K562 (cell line): ENCODE data around the gene SBNO1. TPM values are rescaled to one million over a fixed set of nuclear protein-coding genes. Genes with fewer than 3 reads are reported as not detected.

ENCODE experiments used
- ATAC-seq: fragments of 200-7000 bp; cut with Tn5 transposase; 3 replicates; pipeline ENCODE4 v1.9.1; 2020; ENCODE audit warnings: moderate library complexity
- BruUV-seq: library from RNA; stranded (reverse); fragments of 400-500 nt; replicated peaks from 2 replicates; lab custom pipeline; 2021; lab: Mats Ljungman, UMichigan
- CTCF ChIA-PET: fragments of 300-600 bp; formaldehyde crosslinking; extraction: SDS; loops from one replicate; lab custom pipeline; 2021; ENCODE audit warnings: low intra/inter-chr PET ratio; lab: Yijun Ruan, JAX
- POLR2A ChIA-PET: fragments of 300-600, 350-650 bp; sonication (Branson Sonifier 250); formaldehyde crosslinking; extraction: SDS; loops from one replicate; lab custom pipeline; 2021; ENCODE audit warnings: antibody characterized with exemption, inconsistent platforms; lab: Yijun Ruan, JAX
- DNase-seq, 4 experiments: peaks; one replicate each; pipeline versions ENCODE4 v3.0.0 to v3.0.0-alpha.2; 2011 to 2018; ENCODE audit warnings: low spot score in 3 of 4, mixed read lengths in 3 of 4; ENCODE audit errors: extremely low read depth in 1 of 4
- FAIRE-seq: peaks from 2 replicates; lab custom pipeline; 2011; peaks lifted over from hg19 to GRCh38; lab: Jason Lieb, UNC
- H2AFZ ChIP-seq: 2 replicates; pipeline ENCODE4 v1.6.0; 2011; ENCODE audit warnings: low read depth, low read length, control low read depth, inconsistent platforms
- H3K27ac ChIP-seq: fragments of 200-600 bp; 3 replicates; pipeline ENCODE4 v1.8.0; 2011; ENCODE audit warnings: low read depth, mild to moderate bottlenecking, control low read depth, inconsistent platforms, low read length, moderate library complexity, mixed read lengths; ENCODE audit errors: extremely low read depth
- H3K27me3 ChIP-seq, 2 experiments: fragments of 300-600 bp in 1 of 2; 2 replicates in 1 of 2; 3 replicates in 1 of 2; pipeline versions ENCODE4 v1.6.0 to v1.8.0; 2011; ENCODE audit warnings: inconsistent platforms in 2 of 2, low read length in 2 of 2, mild to moderate bottlenecking in 1 of 2, mixed read lengths in 1 of 2, moderate library complexity in 1 of 2; ENCODE audit not compliant: control insufficient read depth in 2 of 2, insufficient read depth in 2 of 2
- H3K36me3 ChIP-seq: fragments of 300-600 bp; 3 replicates; pipeline ENCODE4 v1.8.0; 2011; ENCODE audit warnings: mild to moderate bottlenecking, low read length, inconsistent platforms; ENCODE audit not compliant: control insufficient read depth, insufficient read depth
- H3K4me1 ChIP-seq, 2 experiments: fragments of 200-600 bp in 1 of 2; replicated peaks in 1 of 2; 2 replicates in 1 of 2; 3 replicates in 1 of 2; pipeline versions ENCODE4 v1.5.1 to v1.8.0; 2011; ENCODE audit warnings: inconsistent platforms in 2 of 2, low read length in 2 of 2, mild to moderate bottlenecking in 1 of 2, mixed read lengths in 1 of 2, moderate library complexity in 1 of 2; ENCODE audit not compliant: control insufficient read depth in 2 of 2, insufficient read depth in 2 of 2
- H3K4me2 ChIP-seq: 2 replicates; pipeline ENCODE4 v1.6.1; 2011; ENCODE audit warnings: low read length, control low read depth, inconsistent platforms, mixed read lengths; ENCODE audit not compliant: insufficient read depth
- H3K4me3 ChIP-seq: fragments of 200-600 bp; sonication (generic), shearing (Covaris generic); 2 replicates; pipeline ENCODE4 v1.5.1; 2016; ENCODE audit warnings: control low read depth, inconsistent platforms
- H3K79me2 ChIP-seq: fragments of 200-600 bp; 3 replicates; pipeline ENCODE4 v1.8.0; 2011; ENCODE audit warnings: low read length, inconsistent platforms; ENCODE audit not compliant: control insufficient read depth, insufficient read depth
- H3K9ac ChIP-seq, 2 experiments: 2 replicates each; pipeline versions ENCODE4 v1.6.0 to v1.6.1; 2011; ENCODE audit warnings: low read depth in 2 of 2, low read length in 2 of 2, control low read depth in 1 of 2, inconsistent platforms in 1 of 2, mild to moderate bottlenecking in 1 of 2, mixed read lengths in 1 of 2; ENCODE audit not compliant: insufficient read depth in 1 of 2
- H3K9me1 ChIP-seq: one replicate; pipeline ENCODE4 v1.6.0; 2011; ENCODE audit warnings: inconsistent platforms, mild to moderate bottlenecking, low read length, moderate library complexity; ENCODE audit not compliant: control insufficient read depth, insufficient read depth
- H3K9me3 ChIP-seq: replicated peaks from 2 replicates; pipeline ENCODE4 v1.5.1; 2011; ENCODE audit warnings: low read depth, low read length, inconsistent platforms; ENCODE audit not compliant: control insufficient read depth, insufficient read depth
- H4K20me1 ChIP-seq: replicated peaks from 2 replicates; pipeline ENCODE4 v1.6.1; 2011; ENCODE audit warnings: low read length, inconsistent platforms, mixed read lengths; ENCODE audit not compliant: control insufficient read depth, insufficient read depth
- ELF4 ChIP-seq: fragments of 450-650 bp; formaldehyde crosslinking; IDR thresholded peaks from 2 replicates; pipeline ENCODE4 v1.4.0; 2022; ENCODE audit warnings: missing genetic modification characterization
- NFE2L1 ChIP-seq: fragments of 450-650 bp; IDR thresholded peaks from 2 replicates; pipeline ENCODE4 v1.6.1; 2016; ENCODE audit warnings: missing genetic modification characterization, low read depth, mild to moderate bottlenecking, missing compliant biosample characterization, moderate library complexity, borderline replicate concordance
- RAD21 ChIP-seq, 2 experiments: fragments of 250-450 bp in 1 of 2; fragments of 450-650 bp in 1 of 2; sonication (Bioruptor Pico) in 1 of 2; formaldehyde crosslinking in 1 of 2; IDR thresholded peaks in 1 of 2; conservative IDR thresholded peaks in 1 of 2; 2 replicates each; pipeline versions ENCODE4 v1.4.0 to v1.8.0; 2020 to 2022; ENCODE audit warnings: mild to moderate bottlenecking in 2 of 2, moderate library complexity in 1 of 2
- ZNF764 ChIP-seq: fragments of 250-450 bp; sonication (Bioruptor Pico); IDR thresholded peaks from 2 replicates; pipeline ENCODE4 v1.4.0; 2020; ENCODE audit warnings: low read depth, mild to moderate bottlenecking, moderate library complexity
- ZNF785 ChIP-seq: fragments of 250-450 bp; sonication (Bioruptor Pico); IDR thresholded peaks from 2 replicates; pipeline ENCODE4 v1.4.0; 2020; ENCODE audit warnings: mild to moderate bottlenecking
- ZNF830 ChIP-seq: fragments of 250-450 bp; sonication (Bioruptor Pico); IDR thresholded peaks from 2 replicates; pipeline ENCODE4 v1.5.0; 2021; ENCODE audit warnings: mild to moderate bottlenecking
- WGBS: fragments of 100-300 bp; shearing (Covaris generic); methylation state at CpG from one replicate; pipeline ENCODE4 v1.1.6; 2016; ENCODE audit warnings: low coverage, mixed read lengths; ENCODE audit not compliant: insufficient coverage; ENCODE audit errors: missing lambda C conversion rate; 5-methylcytosine and 5-hydroxymethylcytosine counted together
- in situ Hi-C: fragments of 300-500 bp; cut with MboI; formaldehyde crosslinking; loops from 4 replicates; pipeline ENCODE4 v1.15.0; 2018; ENCODE audit warnings: inconsistent platforms, mixed read lengths
- intact Hi-C: fragments of 100-400 bp; cut with micrococcal nuclease; formaldehyde crosslinking; loops from 2 replicates; pipeline ENCODE4 v1.14.2; 2022
- polyA plus RNA-seq, 8 experiments: library from polyadenylated mRNA; depleted of rRNA in 4 of 8; stranded (reverse) in 5 of 8; unstranded in 3 of 8; fragments of >200 nt; fragmentation: Nextera tagmentation in 2 of 8; fragmentation: Illumina TruSeq in 1 of 8; extraction: Ambion mirVana in 2 of 8; extraction: Trizol in 1 of 8; gene quantifications; 2 replicates each; pipeline versions ENCODE4 v1.2.1 to v1.2.3, GENCODE V29; 2011 to 2014; ENCODE audit warnings: inconsistent platforms in 1 of 8, missing spikeins in 1 of 8
- total RNA-seq, 7 experiments: library from RNA; depleted of rRNA in 6 of 7; stranded (reverse); fragments of >200 nt in 6 of 7; fragmentation: Illumina TruSeq in 2 of 7; extraction: Trizol in 2 of 7; gene quantifications; 2 replicates each; pipeline versions ENCODE4 v1.2.1 to v1.2.3, GENCODE V29; 2011 to 2021; ENCODE audit warnings: low replicate concordance in 1 of 7
- TF ChIP-seq, protein P1 (sequence below): sonication (generic); formaldehyde crosslinking; IDR thresholded peaks from 2 replicates; pipeline ENCODE4 v1.8.0; 2022; ENCODE audit warnings: mild to moderate bottlenecking, missing genetic modification reagents
- TF ChIP-seq, protein P2 (sequence below): sonication (generic); formaldehyde crosslinking; IDR thresholded peaks from 2 replicates; pipeline ENCODE4 v1.8.0; 2022; ENCODE audit warnings: mild to moderate bottlenecking, missing genetic modification reagents

The SBNO1 gene
- total and polyA plus RNA-seq, 9 of the 15 experiments (the other 6 are each of a cell fraction or from before 2014, with no cell fraction given), result 14.9 to 77.1 (median 35.9) TPM

DNA sequence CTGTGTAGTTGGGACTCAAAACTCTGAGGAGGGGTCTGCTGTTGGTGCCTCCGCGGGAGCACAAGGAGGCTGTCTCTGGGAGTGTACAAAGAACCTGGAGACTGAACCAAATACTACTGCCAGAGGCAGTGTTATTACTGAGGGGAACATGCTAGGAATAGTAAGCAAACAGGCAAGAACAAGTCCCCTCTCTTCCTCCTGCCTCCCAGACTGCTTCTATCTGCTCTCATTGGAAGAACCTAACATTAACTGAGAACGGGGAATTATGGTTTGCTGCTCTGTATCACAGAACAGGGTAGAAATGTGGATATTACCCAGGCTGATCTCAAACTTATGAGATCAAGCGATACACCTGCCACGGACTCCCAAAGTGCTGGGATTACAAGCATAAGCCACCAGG is 14.7 kb upstream of the SBNO1 start:
- no peaks in the 10 kb centered on the region for H4K20me1 ChIP-seq
- no peak for ATAC-seq
- H3K9ac ChIP-seq, result peak overlapping the region in 1 of 2 experiments; percentile 7; a peak in 1 of 4 replicates
- WGBS, result 84% methylated on average over 5 of the region's 5 CpGs
- no peaks in the 10 kb centered on the region; a peak in 1 of 5 replicates for H3K27me3 ChIP-seq
- intact Hi-C loops (no loop called here), in situ Hi-C loops (loop anchor here (25.0 kb wide), 1 partner anchor 1542 kb away; no protein-coding TSS in a partner anchor)
- peaks cover 14 to 22% of the 10 kb centered on the region in 2 experiments; a peak in 4 of 5 replicates for H3K4me1 ChIP-seq
- DNase-seq, result no peak
- ChIA-PET CTCF (no interaction called here), POLR2A (interaction anchor here (0.9 kb wide), 1 partner anchor 17 kb away, joined by 3 read pairs; no protein-coding TSS in a partner anchor)
- no peak overlapping the region for H3K27ac ChIP-seq
- peak overlapping the region; percentile 26 for H2AFZ ChIP-seq
- H3K4me2 ChIP-seq, result no peak overlapping the region
- TF ChIP-seq ZNF830 (no peak), ELF4 (CRISPR knock-in tag) (no peak), RAD21 (CRISPR knock-in tag; conservative IDR thresholded peaks at IDR 0.05 in 1 of 2, IDR thresholded peaks at IDR 0.05 in 1 of 2) (no peak), ZNF764 (CRISPR knock-in tag) (no peak), NFE2L1 (tag) (no peak), ZNF785 (CRISPR knock-in tag) (no peak)
- TF ChIP-seq, protein P1, sequence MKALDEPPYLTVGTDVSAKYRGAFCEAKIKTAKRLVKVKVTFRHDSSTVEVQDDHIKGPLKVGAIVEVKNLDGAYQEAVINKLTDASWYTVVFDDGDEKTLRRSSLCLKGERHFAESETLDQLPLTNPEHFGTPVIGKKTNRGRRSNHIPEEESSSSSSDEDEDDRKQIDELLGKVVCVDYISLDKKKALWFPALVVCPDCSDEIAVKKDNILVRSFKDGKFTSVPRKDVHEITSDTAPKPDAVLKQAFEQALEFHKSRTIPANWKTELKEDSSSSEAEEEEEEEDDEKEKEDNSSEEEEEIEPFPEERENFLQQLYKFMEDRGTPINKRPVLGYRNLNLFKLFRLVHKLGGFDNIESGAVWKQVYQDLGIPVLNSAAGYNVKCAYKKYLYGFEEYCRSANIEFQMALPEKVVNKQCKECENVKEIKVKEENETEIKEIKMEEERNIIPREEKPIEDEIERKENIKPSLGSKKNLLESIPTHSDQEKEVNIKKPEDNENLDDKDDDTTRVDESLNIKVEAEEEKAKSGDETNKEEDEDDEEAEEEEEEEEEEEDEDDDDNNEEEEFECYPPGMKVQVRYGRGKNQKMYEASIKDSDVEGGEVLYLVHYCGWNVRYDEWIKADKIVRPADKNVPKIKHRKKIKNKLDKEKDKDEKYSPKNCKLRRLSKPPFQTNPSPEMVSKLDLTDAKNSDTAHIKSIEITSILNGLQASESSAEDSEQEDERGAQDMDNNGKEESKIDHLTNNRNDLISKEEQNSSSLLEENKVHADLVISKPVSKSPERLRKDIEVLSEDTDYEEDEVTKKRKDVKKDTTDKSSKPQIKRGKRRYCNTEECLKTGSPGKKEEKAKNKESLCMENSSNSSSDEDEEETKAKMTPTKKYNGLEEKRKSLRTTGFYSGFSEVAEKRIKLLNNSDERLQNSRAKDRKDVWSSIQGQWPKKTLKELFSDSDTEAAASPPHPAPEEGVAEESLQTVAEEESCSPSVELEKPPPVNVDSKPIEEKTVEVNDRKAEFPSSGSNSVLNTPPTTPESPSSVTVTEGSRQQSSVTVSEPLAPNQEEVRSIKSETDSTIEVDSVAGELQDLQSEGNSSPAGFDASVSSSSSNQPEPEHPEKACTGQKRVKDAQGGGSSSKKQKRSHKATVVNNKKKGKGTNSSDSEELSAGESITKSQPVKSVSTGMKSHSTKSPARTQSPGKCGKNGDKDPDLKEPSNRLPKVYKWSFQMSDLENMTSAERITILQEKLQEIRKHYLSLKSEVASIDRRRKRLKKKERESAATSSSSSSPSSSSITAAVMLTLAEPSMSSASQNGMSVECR (CRISPR knock-in tag), result no peak
- TF ChIP-seq, protein P2, sequence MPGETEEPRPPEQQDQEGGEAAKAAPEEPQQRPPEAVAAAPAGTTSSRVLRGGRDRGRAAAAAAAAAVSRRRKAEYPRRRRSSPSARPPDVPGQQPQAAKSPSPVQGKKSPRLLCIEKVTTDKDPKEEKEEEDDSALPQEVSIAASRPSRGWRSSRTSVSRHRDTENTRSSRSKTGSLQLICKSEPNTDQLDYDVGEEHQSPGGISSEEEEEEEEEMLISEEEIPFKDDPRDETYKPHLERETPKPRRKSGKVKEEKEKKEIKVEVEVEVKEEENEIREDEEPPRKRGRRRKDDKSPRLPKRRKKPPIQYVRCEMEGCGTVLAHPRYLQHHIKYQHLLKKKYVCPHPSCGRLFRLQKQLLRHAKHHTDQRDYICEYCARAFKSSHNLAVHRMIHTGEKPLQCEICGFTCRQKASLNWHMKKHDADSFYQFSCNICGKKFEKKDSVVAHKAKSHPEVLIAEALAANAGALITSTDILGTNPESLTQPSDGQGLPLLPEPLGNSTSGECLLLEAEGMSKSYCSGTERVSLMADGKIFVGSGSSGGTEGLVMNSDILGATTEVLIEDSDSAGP (CRISPR knock-in tag), result no peak
- no TSS peak for BruUV-seq
- no peak overlapping the region for H3K4me3 ChIP-seq
- H3K36me3 ChIP-seq, result no peaks in the 10 kb centered on the region
- H3K9me1 ChIP-seq, result no peaks in the 10 kb centered on the region
- no peak for FAIRE-seq
- H3K79me2 ChIP-seq, result peaks cover 15% of the 10 kb centered on the region
- no peaks in the 10 kb centered on the region for H3K9me3 ChIP-seq
